ENCODE data around the gene ZNF2. TPM values are rescaled to one million over a fixed set of nuclear protein-coding genes. Genes with fewer than 3 reads are reported as not detected.

ZNF2 gene
- 1 to 10 TPM; 2.4 to 8.2 (median 3.6) TPM for total RNA-seq

DNA sequence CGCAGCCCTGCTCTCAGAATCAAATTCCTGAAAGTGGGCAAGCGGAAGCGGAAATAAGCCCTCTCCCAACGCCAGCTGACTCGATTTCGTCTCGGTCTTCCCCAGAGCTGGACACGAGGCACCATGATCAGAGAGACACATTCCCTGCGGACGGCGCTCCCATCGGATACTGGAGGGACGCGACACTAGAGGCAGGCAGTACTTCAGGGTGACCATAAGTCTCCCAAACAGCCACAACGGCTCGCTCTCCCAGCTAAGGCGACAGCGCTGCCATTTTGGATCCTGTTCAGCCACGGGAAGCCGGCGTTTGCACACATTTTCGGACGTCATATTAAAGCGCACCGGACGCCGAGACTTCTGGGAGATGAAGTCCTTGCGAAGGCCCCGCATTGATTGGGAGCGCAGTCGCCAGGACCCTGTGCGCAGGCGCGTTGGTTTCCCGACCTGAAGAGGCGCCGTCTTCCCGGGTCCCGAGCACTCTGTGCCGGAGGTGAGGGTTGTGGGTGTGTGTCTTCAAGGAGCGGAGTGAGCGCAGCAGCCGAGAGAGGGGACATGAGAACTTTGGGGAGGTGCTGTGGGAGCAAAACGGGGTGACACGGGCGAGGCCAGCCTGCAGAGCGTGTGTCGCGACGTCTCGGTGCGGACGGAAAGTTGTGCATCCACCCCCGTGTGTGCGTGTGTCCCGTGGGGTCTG, at the start of gene ZNF2:
TSS of gene ZNF2 (plus strand) at position 439 of the 694 bp plus-strand sequence. CDS start 10,418 bp downstream, outside the sequence.
- Histone ChIP-seq H3K27me3 (no peaks in the 10 kb centered on the region), H3K9me3 (no peaks in the 10 kb centered on the region), H3K4me1 (peaks cover 0 to 7% of the 10 kb centered on the region in 2 donors), H3K36me3 (no peaks in the 10 kb centered on the region), H3K27ac (peak within 1 kb of the TSS; percentile 91 to 98), H3K4me3 (peak within 1 kb of the TSS; percentile 70 to 78 (median 73))
- DNase-seq (ENCODE audit: low spot score in 2 of 2): peak; percentile 96 to 97
- TF ChIP-seq, protein P1, sequence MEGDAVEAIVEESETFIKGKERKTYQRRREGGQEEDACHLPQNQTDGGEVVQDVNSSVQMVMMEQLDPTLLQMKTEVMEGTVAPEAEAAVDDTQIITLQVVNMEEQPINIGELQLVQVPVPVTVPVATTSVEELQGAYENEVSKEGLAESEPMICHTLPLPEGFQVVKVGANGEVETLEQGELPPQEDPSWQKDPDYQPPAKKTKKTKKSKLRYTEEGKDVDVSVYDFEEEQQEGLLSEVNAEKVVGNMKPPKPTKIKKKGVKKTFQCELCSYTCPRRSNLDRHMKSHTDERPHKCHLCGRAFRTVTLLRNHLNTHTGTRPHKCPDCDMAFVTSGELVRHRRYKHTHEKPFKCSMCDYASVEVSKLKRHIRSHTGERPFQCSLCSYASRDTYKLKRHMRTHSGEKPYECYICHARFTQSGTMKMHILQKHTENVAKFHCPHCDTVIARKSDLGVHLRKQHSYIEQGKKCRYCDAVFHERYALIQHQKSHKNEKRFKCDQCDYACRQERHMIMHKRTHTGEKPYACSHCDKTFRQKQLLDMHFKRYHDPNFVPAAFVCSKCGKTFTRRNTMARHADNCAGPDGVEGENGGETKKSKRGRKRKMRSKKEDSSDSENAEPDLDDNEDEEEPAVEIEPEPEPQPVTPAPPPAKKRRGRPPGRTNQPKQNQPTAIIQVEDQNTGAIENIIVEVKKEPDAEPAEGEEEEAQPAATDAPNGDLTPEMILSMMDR (IDR thresholded peaks at IDR 0.05): no peak
- TF ChIP-seq POLR2AphosphoS5 (IDR thresholded peaks at IDR 0.05): peak; percentile 89 to 91 (median 90)
- TF ChIP-seq POLR2A (IDR thresholded peaks at IDR 0.05): peak; percentile 29
- intact Hi-C loops (cut with DNase I; ENCODE audit: low total_unique reads): no loop called here

DNA sequence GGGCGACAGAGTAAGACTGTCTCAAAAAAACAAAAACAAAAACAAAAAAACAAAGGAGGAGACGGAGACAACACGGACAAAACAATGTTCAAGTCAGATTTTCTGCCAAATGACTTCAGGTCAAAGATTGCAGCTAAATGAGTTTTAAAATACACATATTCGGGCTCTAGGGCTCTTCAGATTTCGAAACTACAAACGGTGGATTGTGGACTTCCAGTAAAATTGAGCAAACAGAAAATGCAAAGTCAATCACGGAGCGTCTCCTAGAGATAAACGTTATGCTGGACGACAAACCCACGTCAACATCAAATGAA, 44.6 kb upstream of the ZNF2 start:
- TF ChIP-seq POLR2AphosphoS5 (IDR thresholded peaks at IDR 0.05) (no peak), POLR2A (IDR thresholded peaks at IDR 0.05) (no peak)
- TF ChIP-seq, protein P1 (IDR thresholded peaks at IDR 0.05): no peak
- Histone ChIP-seq H3K27me3 (no peaks in the 10 kb centered on the region), H3K4me1 (peaks cover 0 to 4% of the 10 kb centered on the region in 2 donors), H3K4me3 (peak overlapping the region; percentile 80 to 87 (median 86)), H3K27ac (peak overlapping the region; percentile 88 to 90), H3K9me3 (no peaks in the 10 kb centered on the region), H3K36me3 (no peaks in the 10 kb centered on the region)
- no peak for DNase-seq (ENCODE audit: low spot score in 2 of 2)
- intact Hi-C loops (cut with DNase I; ENCODE audit: low total_unique reads): no loop called here

DNA sequence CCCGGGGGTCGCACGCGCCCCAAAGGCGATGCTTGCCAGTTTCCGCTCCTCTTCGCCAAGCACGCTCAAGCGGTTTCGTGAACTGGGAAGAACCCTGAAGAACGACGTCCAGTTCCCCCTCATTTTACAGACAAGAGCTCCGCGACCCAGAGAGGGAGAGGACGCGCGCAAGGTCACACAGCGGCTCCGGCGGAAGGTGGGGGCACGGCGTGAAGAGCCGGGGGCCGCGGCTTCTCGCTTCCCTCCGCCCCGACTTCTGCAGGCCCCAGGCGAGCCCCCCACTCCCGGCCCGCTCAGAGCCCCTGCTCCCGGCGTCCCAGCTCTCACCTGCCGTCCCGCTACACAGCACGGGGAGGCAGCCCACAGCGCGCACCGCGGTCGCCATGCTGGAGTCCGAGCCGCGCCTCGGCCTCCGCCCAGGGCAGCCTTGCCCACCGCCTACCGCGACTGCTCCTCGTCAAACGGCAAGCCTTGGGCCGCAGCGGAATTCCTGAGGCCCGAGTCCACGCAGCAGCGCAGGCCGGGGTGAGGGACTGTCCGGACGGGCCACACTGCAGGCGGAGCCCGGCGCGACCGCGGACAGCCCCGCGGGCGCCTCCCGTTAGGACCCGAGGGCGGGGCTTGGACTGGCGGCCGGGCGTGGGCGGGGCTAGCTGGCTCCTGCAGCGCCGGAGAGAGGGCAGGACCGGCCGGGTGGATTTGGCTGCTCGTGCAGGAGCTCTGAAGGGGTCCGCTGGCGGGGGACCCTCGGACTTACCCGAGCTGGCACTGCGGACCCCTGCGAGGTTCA, 44.0 kb upstream of the ZNF2 start, which contains the start of gene MRPS5:
TSS of gene MRPS5 (minus strand) at position 402 of the 790 bp plus-strand sequence. CDS start at position 385, 17 bp downstream.
- H3K36me3 ChIP-seq: no peaks in the 10 kb centered on the region
- no peaks in the 10 kb centered on the region for H3K9me3 ChIP-seq
- H3K27me3 ChIP-seq: no peaks in the 10 kb centered on the region
- H3K27ac ChIP-seq: peak within 1 kb of the TSS; percentile 88 to 90
- DNase-seq (ENCODE audit: low spot score in 2 of 2): peak; percentile 65 to 81
- peak within 1 kb of the TSS; percentile 80 to 87 (median 86) for H3K4me3 ChIP-seq
- intact Hi-C loops (cut with DNase I; ENCODE audit: low total_unique reads): no loop called here
- TF ChIP-seq, protein P1 (IDR thresholded peaks at IDR 0.05): no peak
- TF ChIP-seq POLR2A (IDR thresholded peaks at IDR 0.05): no peak
- peak; percentile 59 to 72 (median 72) for TF ChIP-seq POLR2AphosphoS5 (IDR thresholded peaks at IDR 0.05)
- peaks cover 0 to 4% of the 10 kb centered on the region in 2 donors for H3K4me1 ChIP-seq

DNA sequence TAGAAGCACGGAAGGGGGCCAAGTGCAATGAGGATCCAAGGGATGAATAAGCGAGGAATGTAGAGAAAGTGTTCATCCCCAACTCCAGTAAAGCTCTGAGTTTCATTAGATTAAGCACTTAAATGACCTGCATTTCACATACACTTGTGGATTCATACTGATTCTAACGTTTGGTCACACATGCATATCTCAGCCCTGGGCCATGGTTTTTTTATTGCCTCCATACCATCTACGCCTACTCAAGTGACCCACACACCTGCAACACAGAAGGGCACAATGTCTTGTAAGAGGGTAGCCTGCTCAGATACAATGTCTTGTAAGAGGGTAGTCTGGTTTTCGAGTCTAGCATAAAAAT, 43.4 kb upstream of the ZNF2 start:
- no peaks in the 10 kb centered on the region for H3K36me3 ChIP-seq
- H3K27ac ChIP-seq: peak overlapping the region; percentile 88 to 90
- intact Hi-C loops (cut with DNase I; ENCODE audit: low total_unique reads): no loop called here
- peaks cover 0 to 4% of the 10 kb centered on the region in 2 donors for H3K4me1 ChIP-seq
- no peaks in the 10 kb centered on the region for H3K27me3 ChIP-seq
- TF ChIP-seq POLR2A (IDR thresholded peaks at IDR 0.05): no peak
- no peak for TF ChIP-seq POLR2AphosphoS5 (IDR thresholded peaks at IDR 0.05)
- TF ChIP-seq, protein P1 (IDR thresholded peaks at IDR 0.05): no peak
- H3K9me3 ChIP-seq: no peaks in the 10 kb centered on the region
- peak overlapping the region; percentile 80 to 87 (median 86) for H3K4me3 ChIP-seq
- no peak for DNase-seq (ENCODE audit: low spot score in 2 of 2)

DNA sequence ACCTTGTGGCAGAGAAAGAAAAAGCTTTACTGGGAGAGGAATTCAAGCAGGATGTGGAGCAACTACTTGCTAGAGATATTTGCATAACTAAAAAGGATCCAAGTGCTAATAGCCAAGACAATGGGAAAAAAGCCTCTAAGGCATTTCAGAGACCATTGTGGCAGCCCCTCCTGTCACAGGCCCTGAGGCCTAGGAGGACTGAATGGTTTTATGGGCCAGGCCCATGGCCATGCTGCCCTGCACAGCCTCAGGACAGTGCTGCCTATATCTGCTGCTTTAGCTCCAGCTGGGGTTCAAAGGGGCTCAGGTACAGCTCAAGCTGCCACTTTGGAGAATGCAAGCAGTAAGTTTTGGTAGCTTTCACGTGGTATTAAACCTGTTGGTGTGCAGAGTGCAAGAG, 26.9 kb upstream of the ZNF2 start:
- Histone ChIP-seq H3K27ac (no peak overlapping the region), H3K4me1 (no peaks in the 10 kb centered on the region), H3K9me3 (peaks cover 27 to 71% of the 10 kb centered on the region in 2 donors), H3K27me3 (no peaks in the 10 kb centered on the region), H3K36me3 (no peaks in the 10 kb centered on the region), H3K4me3 (no peak overlapping the region)
- no peak for TF ChIP-seq POLR2AphosphoS5 (IDR thresholded peaks at IDR 0.05)
- no peak for TF ChIP-seq POLR2A (IDR thresholded peaks at IDR 0.05)
- TF ChIP-seq, protein P1 (IDR thresholded peaks at IDR 0.05): no peak
- DNase-seq (ENCODE audit: low spot score in 2 of 2): no peak
- intact Hi-C loops (cut with DNase I; ENCODE audit: low total_unique reads): no loop called here

All from breast epithelium (tissue), 4 donors.